Neural crest cell (in vitro differentiated cells): Measurements from ENCODE around the gene UNC13C. TPM values are rescaled to one million over a fixed set of nuclear protein-coding genes. Genes with fewer than 3 reads are reported as not detected.

Source experiments
- DNase-seq: peaks from one replicate; pipeline ENCODE4 v3.0.0; 2021; ENCODE audit warnings: low read depth, mixed read lengths, low spot score
- H3K27ac Mint-ChIP-seq: one replicate; pipeline ENCODE4 v1.8.0; 2021; ENCODE audit warnings: mild to moderate bottlenecking, mixed read lengths; ENCODE audit not compliant: unreplicated experiment
- H3K27me3 Mint-ChIP-seq: 2 replicates; pipeline ENCODE4 v1.8.0; 2021; ENCODE audit warnings: low read depth, mild to moderate bottlenecking, mixed read lengths
- H3K36me3 Mint-ChIP-seq: 2 replicates; pipeline ENCODE4 v1.8.0; 2021; ENCODE audit warnings: low read depth, mild to moderate bottlenecking, mixed read lengths
- H3K4me1 Mint-ChIP-seq: 2 replicates; pipeline ENCODE4 v1.8.0; 2021; ENCODE audit warnings: mixed read lengths
- H3K4me3 Mint-ChIP-seq: one replicate; pipeline ENCODE4 v1.8.0; 2021; ENCODE audit warnings: mild to moderate bottlenecking, mixed read lengths
- H3K9me3 Mint-ChIP-seq: 2 replicates; pipeline ENCODE4 v1.8.0; 2021; ENCODE audit warnings: mixed read lengths
- CTCF ChIP-seq: fragments of 200-600 bp; sonication (generic); conservative IDR thresholded peaks from 2 replicates; pipeline ENCODE4 v1.5.0; 2021; ENCODE audit warnings: antibody characterized with exemption, mild to moderate bottlenecking
- total RNA-seq: library from RNA; stranded (reverse); gene quantifications from 2 replicates; pipeline ENCODE4 v1.2.1, GENCODE V29; 2021

UNC13C gene
- total RNA-seq, 1 donor from 2014 or later: 1.5 TPM

DNA sequence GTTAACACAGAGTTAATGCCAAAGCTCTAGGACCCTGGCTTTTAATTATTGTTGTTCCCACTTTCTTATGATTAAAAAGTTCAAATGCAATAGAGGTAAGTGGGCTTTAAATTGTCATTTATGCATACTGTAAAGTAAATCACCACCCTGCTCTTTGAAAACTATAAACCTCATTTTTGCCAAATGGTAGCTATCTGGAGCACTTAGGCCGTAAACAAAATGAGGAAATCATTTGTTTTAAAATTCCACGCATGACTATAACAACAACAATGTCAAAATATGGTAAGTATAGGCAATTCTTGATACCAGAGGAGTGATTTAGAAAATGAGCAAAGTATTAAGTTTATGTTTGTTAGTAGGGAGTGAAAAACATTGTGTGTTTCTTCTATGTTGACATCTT, 1.8 kb downstream of the UNC13C start:
- TF ChIP-seq CTCF: no peak
- no peak overlapping the region for H3K4me3 Mint-ChIP-seq
- H3K36me3 Mint-ChIP-seq: no peaks in the 10 kb centered on the region
- peaks cover 14% of the 10 kb centered on the region for H3K4me1 Mint-ChIP-seq
- DNase-seq: no peak
- no peak overlapping the region for H3K27ac Mint-ChIP-seq
- peaks cover 72% of the 10 kb centered on the region for H3K27me3 Mint-ChIP-seq
- H3K9me3 Mint-ChIP-seq: no peaks in the 10 kb centered on the region

GRCh38 chr15:53982071-53982680, 3.9 kb downstream of the UNC13C start:
- TF ChIP-seq CTCF: no peak
- Mint-ChIP-seq H3K4me1 (peaks cover 14% of the 10 kb centered on the region), H3K4me3 (no peak overlapping the region), H3K27ac (no peak overlapping the region), H3K36me3 (no peaks in the 10 kb centered on the region), H3K27me3 (peaks cover 60% of the 10 kb centered on the region), H3K9me3 (no peaks in the 10 kb centered on the region)
- DNase-seq: no peak

DNA sequence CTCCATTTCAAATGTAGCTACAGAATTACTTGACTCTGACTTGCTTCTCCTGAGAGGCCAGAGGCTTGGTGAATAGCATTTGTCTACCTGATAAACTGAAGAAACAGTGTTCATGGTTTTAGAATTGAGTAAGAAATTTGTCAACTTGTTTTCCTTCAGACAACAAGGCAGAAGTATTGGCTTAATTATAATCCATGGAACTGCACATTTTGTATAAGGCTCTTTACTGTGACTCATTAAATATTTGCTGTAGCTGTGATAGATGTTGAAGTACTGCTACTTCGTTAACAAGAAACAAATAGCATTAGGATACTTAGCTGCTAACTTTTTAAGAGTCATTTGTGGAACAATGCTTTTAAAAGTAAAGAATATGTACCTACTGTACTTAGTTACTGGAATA, 4.6 kb downstream of the UNC13C start:
- Mint-ChIP-seq H3K4me3 (no peak overlapping the region), H3K27ac (no peak overlapping the region), H3K4me1 (peaks cover 12% of the 10 kb centered on the region), H3K36me3 (no peaks in the 10 kb centered on the region), H3K9me3 (no peaks in the 10 kb centered on the region), H3K27me3 (peaks cover 53% of the 10 kb centered on the region)
- no peak for TF ChIP-seq CTCF
- DNase-seq: no peak

DNA sequence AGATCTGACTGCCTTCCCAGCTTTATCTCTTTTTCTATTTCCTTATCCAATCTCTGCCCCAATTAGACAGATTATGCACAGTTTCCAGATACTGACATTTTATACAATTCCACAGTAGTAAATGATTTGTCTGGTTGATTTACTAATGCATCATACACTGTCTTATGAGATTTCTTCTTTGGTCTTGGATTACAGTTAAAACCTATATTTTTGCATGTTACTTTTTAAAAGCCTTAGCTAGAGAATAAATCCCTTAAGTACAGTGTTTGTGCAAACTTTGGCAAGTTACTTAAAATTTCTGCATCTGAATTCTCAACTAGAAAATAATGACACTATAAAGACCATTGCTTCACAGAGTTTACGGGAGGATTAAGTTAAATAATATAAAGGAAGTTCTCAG, 6.0 kb downstream of the UNC13C start:
- no peak for TF ChIP-seq CTCF
- no peaks in the 10 kb centered on the region for H3K36me3 Mint-ChIP-seq
- no peak for DNase-seq
- no peak overlapping the region for H3K4me3 Mint-ChIP-seq
- no peaks in the 10 kb centered on the region for H3K9me3 Mint-ChIP-seq
- H3K27me3 Mint-ChIP-seq: peaks cover 44% of the 10 kb centered on the region
- no peaks in the 10 kb centered on the region for H3K4me1 Mint-ChIP-seq
- H3K27ac Mint-ChIP-seq: no peak overlapping the region

GRCh38 chr15:53985562-53985961, 7.3 kb downstream of the UNC13C start:
- no peak for DNase-seq
- Mint-ChIP-seq H3K27ac (no peak overlapping the region), H3K4me1 (no peaks in the 10 kb centered on the region), H3K9me3 (no peaks in the 10 kb centered on the region), H3K4me3 (no peak overlapping the region), H3K27me3 (peaks cover 35% of the 10 kb centered on the region), H3K36me3 (no peaks in the 10 kb centered on the region)
- no peak for TF ChIP-seq CTCF

- DNase-seq: no peak
- no peaks in the 10 kb centered on the region for H3K36me3 Mint-ChIP-seq
- TF ChIP-seq CTCF: no peak
Measured at GRCh38 chr15:53987480-53987879, 9.2 kb downstream of the UNC13C start.

More at GRCh38 chr15:53987480-53987879, 9.2 kb downstream of the UNC13C start:
- no peak overlapping the region for H3K4me3 Mint-ChIP-seq
- no peaks in the 10 kb centered on the region for H3K4me1 Mint-ChIP-seq
- H3K9me3 Mint-ChIP-seq: no peaks in the 10 kb centered on the region
- no peak overlapping the region for H3K27ac Mint-ChIP-seq
- H3K27me3 Mint-ChIP-seq: peaks cover 21% of the 10 kb centered on the region
